ENCODE results near the gene L3MBTL2.

DNA sequence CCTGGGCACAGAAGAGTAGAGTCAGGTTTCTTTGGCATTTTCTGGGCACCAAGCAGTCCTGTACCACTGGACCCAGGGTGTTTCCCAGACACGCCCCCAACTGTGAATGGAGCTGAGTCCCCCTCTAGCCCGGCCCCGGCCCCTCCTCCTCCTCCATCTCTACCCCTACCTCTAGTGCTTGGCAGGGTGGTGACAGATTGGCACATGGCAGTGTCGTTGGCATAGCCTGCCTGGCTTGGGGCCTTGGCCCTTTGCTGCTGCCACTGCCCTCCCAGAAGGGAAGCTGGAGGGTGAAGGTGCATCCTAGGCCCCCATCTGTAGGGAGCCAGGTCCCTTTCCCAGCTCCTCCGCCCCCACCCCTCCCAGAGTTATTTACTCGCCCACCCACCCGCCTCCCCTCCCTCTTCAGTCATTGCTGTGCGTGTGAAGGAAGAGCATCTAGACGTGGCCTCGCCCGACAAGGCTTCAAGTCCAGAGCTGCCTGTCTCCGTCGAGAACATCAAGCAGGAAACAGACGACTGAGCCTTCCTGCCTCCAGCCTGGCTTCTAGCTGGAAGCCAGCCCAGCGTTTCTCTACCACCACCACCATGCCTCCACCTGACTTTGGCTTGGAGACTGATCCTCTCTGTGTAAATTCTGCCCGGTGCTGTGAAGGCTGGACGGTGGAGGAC is 24.8 kb downstream of the L3MBTL2 start:
- TF ChIP-seq ZFP3 (CRISPR knock-in tag; IDR thresholded peaks at IDR 0.05) (no peak), ZNF8 (CRISPR knock-in tag; IDR thresholded peaks at IDR 0.05) (no peak), GLIS3 (CRISPR knock-in tag; IDR thresholded peaks at IDR 0.05) (no peak), TOX (CRISPR knock-in tag; IDR thresholded peaks at IDR 0.05; ENCODE audit: borderline replicate concordance) (no peak), PPARA (CRISPR knock-in tag; IDR thresholded peaks at IDR 0.05; ENCODE audit: borderline replicate concordance) (no peak), ZC3H10 (CRISPR knock-in tag; IDR thresholded peaks at IDR 0.05) (no peak), ZFP30 (CRISPR knock-in tag; IDR thresholded peaks at IDR 0.05) (no peak)
- TF ChIP-seq, protein P1, sequence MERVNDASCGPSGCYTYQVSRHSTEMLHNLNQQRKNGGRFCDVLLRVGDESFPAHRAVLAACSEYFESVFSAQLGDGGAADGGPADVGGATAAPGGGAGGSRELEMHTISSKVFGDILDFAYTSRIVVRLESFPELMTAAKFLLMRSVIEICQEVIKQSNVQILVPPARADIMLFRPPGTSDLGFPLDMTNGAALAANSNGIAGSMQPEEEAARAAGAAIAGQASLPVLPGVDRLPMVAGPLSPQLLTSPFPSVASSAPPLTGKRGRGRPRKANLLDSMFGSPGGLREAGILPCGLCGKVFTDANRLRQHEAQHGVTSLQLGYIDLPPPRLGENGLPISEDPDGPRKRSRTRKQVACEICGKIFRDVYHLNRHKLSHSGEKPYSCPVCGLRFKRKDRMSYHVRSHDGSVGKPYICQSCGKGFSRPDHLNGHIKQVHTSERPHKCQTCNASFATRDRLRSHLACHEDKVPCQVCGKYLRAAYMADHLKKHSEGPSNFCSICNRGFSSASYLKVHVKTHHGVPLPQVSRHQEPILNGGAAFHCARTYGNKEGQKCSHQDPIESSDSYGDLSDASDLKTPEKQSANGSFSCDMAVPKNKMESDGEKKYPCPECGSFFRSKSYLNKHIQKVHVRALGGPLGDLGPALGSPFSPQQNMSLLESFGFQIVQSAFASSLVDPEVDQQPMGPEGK (CRISPR knock-in tag; IDR thresholded peaks at IDR 0.05; ENCODE audit: borderline replicate concordance), result no peak
